Ovary (tissue), 9 donors: ENCODE results near the gene ADGRB2. TPM values are rescaled to one million over a fixed set of nuclear protein-coding genes. Genes with fewer than 3 reads are reported as not detected.

Experiments used
- DNase-seq, 5 donors: peaks; one replicate each; pipeline ENCODE4 v3.0.0-alpha.2; 2019 to 2020
- H3K27ac ChIP-seq, 2 donors: fragments of 200-600 bp; one replicate each; pipeline versions ENCODE4 v1.5.1 to v1.8.0; 2019 to 2022
- H3K27me3 ChIP-seq: fragments of 200-600 bp; one replicate; pipeline ENCODE4 v1.8.0; 2022
- H3K36me3 ChIP-seq: fragments of 200-600 bp; sonication (generic); one replicate; pipeline ENCODE4 v1.5.1; 2019
- H3K4me1 ChIP-seq: one replicate; pipeline ENCODE4 v1.8.1; 2013; ENCODE audit warnings: mild to moderate bottlenecking, moderate library complexity; ENCODE audit not compliant: insufficient read depth
- H3K4me3 ChIP-seq: fragments of 200-600 bp; sonication (generic); one replicate; pipeline ENCODE4 v1.5.1; 2017
- H3K9me3 ChIP-seq, 2 donors: fragments of 200-600 bp in 1 of 2; sonication (generic) in 1 of 2; one replicate each; pipeline versions ENCODE4 v1.5.1 to v1.8.1; 2013 to 2019; ENCODE audit warnings: mild to moderate bottlenecking in 1 of 2, moderate library complexity in 1 of 2
- CTCF ChIP-seq, 3 donors: fragments of 450-650 bp in 2 of 3; fragments of 200-600 bp in 1 of 3; IDR thresholded peaks; one replicate each; pipeline versions ENCODE4 v1.5.1 to v1.8.0; 2016 to 2022; ENCODE audit warnings: antibody characterized with exemption in 3 of 3, mild to moderate bottlenecking in 1 of 3
- EP300 ChIP-seq: sonication (generic); formaldehyde crosslinking; IDR thresholded peaks from one replicate; pipeline ENCODE4 v1.6.1; 2017; ENCODE audit warnings: antibody characterized with exemption
- POLR2A ChIP-seq: fragments of 450-650 bp; IDR thresholded peaks from one replicate; pipeline ENCODE4 v1.6.1; 2017; ENCODE audit warnings: antibody characterized with exemption, mild to moderate bottlenecking, moderate library complexity
- WGBS, 3 donors: extraction: QIAGEN DNeasy Blood & Tissue Kit in 1 of 3; methylation state at CpG; one replicate each; pipeline versions ENCODE4 v1.1.5 to v1.1.7; 2013 to 2017; 5-methylcytosine and 5-hydroxymethylcytosine counted together
- intact Hi-C, 4 donors: fragments of 100-400 bp; cut with DNase I; formaldehyde crosslinking; loops; one replicate each; pipeline versions ENCODE4 v1.11.0 to v1.15.1; 2022 to 2023
- polyA plus RNA-seq, 2 donors: library from polyadenylated mRNA; stranded (reverse); fragments of 200-250 nt in 1 of 2; fragments of 350-450 nt in 1 of 2; fragmentation: Illumina TruSeq in 1 of 2; extraction: RNeasy Lipid Tissue Mini Kit (QIAGEN cat#74804) in 1 of 2; gene quantifications; one replicate each; pipeline ENCODE4 v1.2.3, GENCODE V29; 2013 to 2014
- total RNA-seq, 7 donors: library from RNA; depleted of rRNA in 2 of 7; stranded (reverse); fragments of >200 nt in 2 of 7; fragmentation: NEBNext Ultra II Directional in 3 of 7; extraction: Animal tissue kit (Norgen Biotek cat#: 25700) in 3 of 7; gene quantifications; one replicate each; pipeline versions ENCODE4 v1.1.0 to v1.2.4, GENCODE V29; 2016 to 2023
- donor health status: DM: no; HTN: no; CAD: no; lungs with moderate emphysema.
- donor health status: DM: no; HTN: no; CAD: no.
- donor health status: Bipolar disorder and iron deficiency.
- donor health status: DM: yes; HTN: yes; CAD: no.
- donor health status: DM: no; HTN: no; CAD: no.
- donor health status: DM: yes; HTN: yes; CAD: no.

Gene ADGRB2
- total and polyA plus RNA-seq, 9 donors, result 0.30 to 7.2 (median 1.6) TPM

- Histone ChIP-seq H3K9me3 (no peaks in the 10 kb centered on the region), H3K27ac (no peak overlapping the region), H3K4me3 (no peak overlapping the region), H3K4me1 (no peaks in the 10 kb centered on the region), H3K27me3 (no peaks in the 10 kb centered on the region), H3K36me3 (no peaks in the 10 kb centered on the region)
- no peak for DNase-seq
- TF ChIP-seq CTCF (IDR thresholded peaks at IDR 0.05), result no peak
- TF ChIP-seq EP300, result no peak
- no peak for TF ChIP-seq POLR2A
- intact Hi-C loops, result loop anchor here in 2 of 4 donors (5.0 to 10.0 kb wide), 2 partner anchors 81 to 84 kb away; no protein-coding TSS in a partner anchor
- 63 to 69% (median 64%) methylated on average over 15 of the region's 15 CpGs for WGBS, 3 donors
Measured at GRCh38 chr1:31745946-31746670, 18.0 kb downstream of the ADGRB2 start.

DNA sequence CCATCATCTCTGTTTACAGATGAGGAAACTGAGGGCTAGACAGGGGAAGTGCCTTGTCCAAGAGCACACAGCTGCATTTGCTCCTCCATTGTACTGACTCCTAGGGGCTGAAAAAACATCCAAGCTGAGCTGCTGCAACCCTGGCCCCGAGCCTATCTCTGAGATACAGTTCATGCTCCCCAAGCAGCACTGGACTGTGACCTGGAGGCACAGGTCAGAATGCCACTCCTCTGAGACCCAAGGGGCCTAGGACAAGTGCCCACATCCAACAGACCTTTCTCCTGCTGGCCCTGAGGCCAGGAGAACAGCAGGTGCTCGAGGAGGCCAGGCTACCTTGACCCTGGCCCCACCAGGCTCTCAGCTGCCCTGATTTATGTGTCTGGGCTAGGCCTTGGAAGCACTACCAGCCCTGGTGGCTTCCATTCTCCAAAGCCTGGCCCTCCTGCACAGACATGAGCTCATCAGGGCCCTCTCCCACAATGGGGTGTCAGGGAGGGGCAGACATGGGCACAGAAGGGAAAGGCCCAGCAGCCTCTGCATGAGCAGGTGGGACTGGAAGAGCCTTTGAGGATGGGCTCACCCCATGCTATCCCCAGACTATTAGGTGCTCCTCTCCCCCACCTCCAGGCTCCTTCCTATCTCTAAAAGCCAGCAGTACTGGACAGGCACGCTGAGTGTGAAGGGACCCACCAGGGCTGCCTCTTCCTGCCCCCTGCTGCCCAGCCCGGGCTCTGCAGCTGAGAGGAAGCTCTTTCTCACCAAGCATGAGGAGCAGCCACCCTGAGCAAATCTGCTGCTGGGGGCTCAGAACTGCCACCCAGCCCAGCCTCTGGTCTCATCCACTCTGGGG lies 18.8 kb downstream of the ADGRB2 start:
- intact Hi-C loops, result loop anchor here in 2 of 4 donors (5.0 to 10.0 kb wide), 2 partner anchors 81 to 83 kb away; no protein-coding TSS in a partner anchor
- H3K9me3 ChIP-seq, result no peaks in the 10 kb centered on the region
- H3K27me3 ChIP-seq, result no peaks in the 10 kb centered on the region
- 35 to 45% (median 42%) methylated on average over 4 of the region's 4 CpGs for WGBS, 3 donors
- no peak overlapping the region for H3K27ac ChIP-seq
- H3K4me1 ChIP-seq, result no peaks in the 10 kb centered on the region
- H3K4me3 ChIP-seq, result no peak overlapping the region
- DNase-seq, result peak; percentile 58 to 85 (median 78)
- TF ChIP-seq POLR2A (no peak), CTCF (IDR thresholded peaks at IDR 0.05) (peak; percentile 48 to 81 (median 69))
- no peaks in the 10 kb centered on the region for H3K36me3 ChIP-seq

- no peak for TF ChIP-seq EP300
- no peak for TF ChIP-seq POLR2A
- no peak for TF ChIP-seq CTCF (IDR thresholded peaks at IDR 0.05)
- H3K27me3 ChIP-seq, result no peaks in the 10 kb centered on the region
- H3K4me3 ChIP-seq, result no peak overlapping the region
- intact Hi-C loops, result loop anchor here in 2 of 4 donors (5.0 to 10.0 kb wide), 2 partner anchors 77 to 80 kb away; no protein-coding TSS in a partner anchor
- H3K4me1 ChIP-seq, result no peaks in the 10 kb centered on the region
- no peaks in the 10 kb centered on the region for H3K9me3 ChIP-seq
- no peak overlapping the region for H3K27ac ChIP-seq
- no peak for DNase-seq
- 91 to 93% (median 93%) methylated on average over 28 of the region's 28 CpGs for WGBS, 3 donors
- no peaks in the 10 kb centered on the region for H3K36me3 ChIP-seq
Measured at GRCh38 chr1:31744165-31744888, 19.8 kb downstream of the ADGRB2 start.
